K562 (cell line): ENCODE data around the gene DEPP1. TPM values are rescaled to one million over a fixed set of nuclear protein-coding genes. Genes with fewer than 3 reads are reported as not detected.

Experiments used
- ARID1B ChIP-seq: fragments of 450-650 bp; IDR thresholded peaks from 2 replicates; pipeline ENCODE4 v1.6.1; 2016; ENCODE audit warnings: antibody characterized with exemption, mild to moderate bottlenecking, inconsistent platforms
- ARID2 ChIP-seq: fragments of 450-650 bp; IDR thresholded peaks from 2 replicates; pipeline ENCODE4 v1.6.1; 2017; ENCODE audit warnings: antibody characterized with exemption, mild to moderate bottlenecking
- CBFA2T2 ChIP-seq: fragments of 450-650 bp; conservative IDR thresholded peaks from 2 replicates; pipeline ENCODE4 v1.6.1; 2017; ENCODE audit warnings: mild to moderate bottlenecking
- IFI16 ChIP-seq: fragments of 250-450 bp; sonication (Bioruptor Pico); IDR thresholded peaks from 2 replicates; pipeline ENCODE4 v2.1.2; 2022; ENCODE audit warnings: mild to moderate bottlenecking, inconsistent platforms
- KAT2B ChIP-seq: IDR thresholded peaks from one replicate; pipeline ENCODE4 v1.6.1; 2012; ENCODE audit warnings: low read depth, mild to moderate bottlenecking, control low read depth, inconsistent platforms, low read length, moderate library complexity
- MBD2 ChIP-seq: sonication (generic); IDR thresholded peaks from 2 replicates; pipeline ENCODE4 v1.6.1; 2016; ENCODE audit warnings: low read depth, borderline replicate concordance
- polyA plus RNA-seq, 8 experiments: library from polyadenylated mRNA; depleted of rRNA in 4 of 8; stranded (reverse) in 5 of 8; unstranded in 3 of 8; fragments of >200 nt; fragmentation: Nextera tagmentation in 2 of 8; fragmentation: Illumina TruSeq in 1 of 8; extraction: Ambion mirVana in 2 of 8; extraction: Trizol in 1 of 8; gene quantifications; 2 replicates each; pipeline versions ENCODE4 v1.2.1 to v1.2.3, GENCODE V29; 2011 to 2014; ENCODE audit warnings: inconsistent platforms in 1 of 8, missing spikeins in 1 of 8
- total RNA-seq, 7 experiments: library from RNA; depleted of rRNA in 6 of 7; stranded (reverse); fragments of >200 nt in 6 of 7; fragmentation: Illumina TruSeq in 2 of 7; extraction: Trizol in 2 of 7; gene quantifications; 2 replicates each; pipeline versions ENCODE4 v1.2.1 to v1.2.3, GENCODE V29; 2011 to 2021; ENCODE audit warnings: low replicate concordance in 1 of 7
- TF ChIP-seq, protein P1 (sequence below): fragments of 450-650 bp; IDR thresholded peaks from 2 replicates; pipeline ENCODE4 v1.6.1; 2016; ENCODE audit warnings: mild to moderate bottlenecking, moderate library complexity
- TF ChIP-seq, protein P2 (sequence below), 2 experiments: fragments of 450-650 bp in 1 of 2; sonication (generic) in 1 of 2; formaldehyde crosslinking; conservative IDR thresholded peaks; 2 replicates each; pipeline versions ENCODE4 v1.4.0 to v1.8.1; 2020 to 2022; ENCODE audit warnings: mild to moderate bottlenecking in 1 of 2, missing genetic modification reagents in 1 of 2
- TF ChIP-seq, protein P3 (sequence below): sonication (generic); formaldehyde crosslinking; IDR thresholded peaks from 2 replicates; pipeline ENCODE4 v1.8.1; 2022; ENCODE audit warnings: missing genetic modification reagents
- TF ChIP-seq, protein P4 (sequence below): IDR thresholded peaks from 2 replicates; pipeline ENCODE4 v1.6.1; 2011; ENCODE audit not compliant: insufficient read length; ENCODE audit errors: extremely low read depth

Gene DEPP1
- total and polyA plus RNA-seq, 9 of the 15 experiments (the other 6 are each of a cell fraction or from before 2014, with no cell fraction given), result 0.04 to 0.54 (median 0.20) TPM; not detected in 1

DNA sequence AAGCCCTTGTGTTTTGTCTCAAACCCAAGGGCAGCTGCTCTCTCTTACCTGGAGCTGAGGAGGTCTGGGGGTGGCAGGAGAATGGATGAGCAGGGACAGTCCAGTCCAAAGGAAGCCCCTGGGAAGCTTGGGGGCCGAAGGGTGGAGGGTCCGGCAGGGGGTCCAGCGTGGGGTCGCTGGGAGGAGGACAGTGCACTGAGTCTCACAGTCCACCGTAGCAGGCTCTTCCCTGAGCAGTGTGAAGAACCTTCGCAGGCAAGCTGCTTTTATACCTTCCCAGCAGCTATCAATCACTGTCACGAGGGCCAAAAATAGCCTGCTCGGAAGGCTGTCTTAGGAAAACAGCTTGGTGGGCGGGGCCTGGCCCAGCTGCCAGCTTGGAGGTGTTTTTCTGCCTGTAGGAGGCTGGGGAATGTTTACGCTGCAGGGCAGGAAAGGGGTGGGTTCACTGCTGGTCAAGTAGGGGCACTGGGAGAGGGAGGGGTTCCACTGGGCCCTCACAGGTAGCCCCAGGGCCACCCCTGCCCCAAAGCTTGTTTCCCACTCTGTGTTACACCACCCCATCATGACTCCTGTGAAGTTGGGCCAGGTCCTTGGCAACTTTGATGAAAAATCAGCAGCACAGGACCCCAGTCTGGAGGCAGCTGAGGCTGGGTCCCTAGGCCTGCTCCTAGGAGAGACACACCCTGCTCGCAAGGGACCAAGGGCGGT lies at the start of gene DEPP1 (continued):
- TF ChIP-seq, protein P1, sequence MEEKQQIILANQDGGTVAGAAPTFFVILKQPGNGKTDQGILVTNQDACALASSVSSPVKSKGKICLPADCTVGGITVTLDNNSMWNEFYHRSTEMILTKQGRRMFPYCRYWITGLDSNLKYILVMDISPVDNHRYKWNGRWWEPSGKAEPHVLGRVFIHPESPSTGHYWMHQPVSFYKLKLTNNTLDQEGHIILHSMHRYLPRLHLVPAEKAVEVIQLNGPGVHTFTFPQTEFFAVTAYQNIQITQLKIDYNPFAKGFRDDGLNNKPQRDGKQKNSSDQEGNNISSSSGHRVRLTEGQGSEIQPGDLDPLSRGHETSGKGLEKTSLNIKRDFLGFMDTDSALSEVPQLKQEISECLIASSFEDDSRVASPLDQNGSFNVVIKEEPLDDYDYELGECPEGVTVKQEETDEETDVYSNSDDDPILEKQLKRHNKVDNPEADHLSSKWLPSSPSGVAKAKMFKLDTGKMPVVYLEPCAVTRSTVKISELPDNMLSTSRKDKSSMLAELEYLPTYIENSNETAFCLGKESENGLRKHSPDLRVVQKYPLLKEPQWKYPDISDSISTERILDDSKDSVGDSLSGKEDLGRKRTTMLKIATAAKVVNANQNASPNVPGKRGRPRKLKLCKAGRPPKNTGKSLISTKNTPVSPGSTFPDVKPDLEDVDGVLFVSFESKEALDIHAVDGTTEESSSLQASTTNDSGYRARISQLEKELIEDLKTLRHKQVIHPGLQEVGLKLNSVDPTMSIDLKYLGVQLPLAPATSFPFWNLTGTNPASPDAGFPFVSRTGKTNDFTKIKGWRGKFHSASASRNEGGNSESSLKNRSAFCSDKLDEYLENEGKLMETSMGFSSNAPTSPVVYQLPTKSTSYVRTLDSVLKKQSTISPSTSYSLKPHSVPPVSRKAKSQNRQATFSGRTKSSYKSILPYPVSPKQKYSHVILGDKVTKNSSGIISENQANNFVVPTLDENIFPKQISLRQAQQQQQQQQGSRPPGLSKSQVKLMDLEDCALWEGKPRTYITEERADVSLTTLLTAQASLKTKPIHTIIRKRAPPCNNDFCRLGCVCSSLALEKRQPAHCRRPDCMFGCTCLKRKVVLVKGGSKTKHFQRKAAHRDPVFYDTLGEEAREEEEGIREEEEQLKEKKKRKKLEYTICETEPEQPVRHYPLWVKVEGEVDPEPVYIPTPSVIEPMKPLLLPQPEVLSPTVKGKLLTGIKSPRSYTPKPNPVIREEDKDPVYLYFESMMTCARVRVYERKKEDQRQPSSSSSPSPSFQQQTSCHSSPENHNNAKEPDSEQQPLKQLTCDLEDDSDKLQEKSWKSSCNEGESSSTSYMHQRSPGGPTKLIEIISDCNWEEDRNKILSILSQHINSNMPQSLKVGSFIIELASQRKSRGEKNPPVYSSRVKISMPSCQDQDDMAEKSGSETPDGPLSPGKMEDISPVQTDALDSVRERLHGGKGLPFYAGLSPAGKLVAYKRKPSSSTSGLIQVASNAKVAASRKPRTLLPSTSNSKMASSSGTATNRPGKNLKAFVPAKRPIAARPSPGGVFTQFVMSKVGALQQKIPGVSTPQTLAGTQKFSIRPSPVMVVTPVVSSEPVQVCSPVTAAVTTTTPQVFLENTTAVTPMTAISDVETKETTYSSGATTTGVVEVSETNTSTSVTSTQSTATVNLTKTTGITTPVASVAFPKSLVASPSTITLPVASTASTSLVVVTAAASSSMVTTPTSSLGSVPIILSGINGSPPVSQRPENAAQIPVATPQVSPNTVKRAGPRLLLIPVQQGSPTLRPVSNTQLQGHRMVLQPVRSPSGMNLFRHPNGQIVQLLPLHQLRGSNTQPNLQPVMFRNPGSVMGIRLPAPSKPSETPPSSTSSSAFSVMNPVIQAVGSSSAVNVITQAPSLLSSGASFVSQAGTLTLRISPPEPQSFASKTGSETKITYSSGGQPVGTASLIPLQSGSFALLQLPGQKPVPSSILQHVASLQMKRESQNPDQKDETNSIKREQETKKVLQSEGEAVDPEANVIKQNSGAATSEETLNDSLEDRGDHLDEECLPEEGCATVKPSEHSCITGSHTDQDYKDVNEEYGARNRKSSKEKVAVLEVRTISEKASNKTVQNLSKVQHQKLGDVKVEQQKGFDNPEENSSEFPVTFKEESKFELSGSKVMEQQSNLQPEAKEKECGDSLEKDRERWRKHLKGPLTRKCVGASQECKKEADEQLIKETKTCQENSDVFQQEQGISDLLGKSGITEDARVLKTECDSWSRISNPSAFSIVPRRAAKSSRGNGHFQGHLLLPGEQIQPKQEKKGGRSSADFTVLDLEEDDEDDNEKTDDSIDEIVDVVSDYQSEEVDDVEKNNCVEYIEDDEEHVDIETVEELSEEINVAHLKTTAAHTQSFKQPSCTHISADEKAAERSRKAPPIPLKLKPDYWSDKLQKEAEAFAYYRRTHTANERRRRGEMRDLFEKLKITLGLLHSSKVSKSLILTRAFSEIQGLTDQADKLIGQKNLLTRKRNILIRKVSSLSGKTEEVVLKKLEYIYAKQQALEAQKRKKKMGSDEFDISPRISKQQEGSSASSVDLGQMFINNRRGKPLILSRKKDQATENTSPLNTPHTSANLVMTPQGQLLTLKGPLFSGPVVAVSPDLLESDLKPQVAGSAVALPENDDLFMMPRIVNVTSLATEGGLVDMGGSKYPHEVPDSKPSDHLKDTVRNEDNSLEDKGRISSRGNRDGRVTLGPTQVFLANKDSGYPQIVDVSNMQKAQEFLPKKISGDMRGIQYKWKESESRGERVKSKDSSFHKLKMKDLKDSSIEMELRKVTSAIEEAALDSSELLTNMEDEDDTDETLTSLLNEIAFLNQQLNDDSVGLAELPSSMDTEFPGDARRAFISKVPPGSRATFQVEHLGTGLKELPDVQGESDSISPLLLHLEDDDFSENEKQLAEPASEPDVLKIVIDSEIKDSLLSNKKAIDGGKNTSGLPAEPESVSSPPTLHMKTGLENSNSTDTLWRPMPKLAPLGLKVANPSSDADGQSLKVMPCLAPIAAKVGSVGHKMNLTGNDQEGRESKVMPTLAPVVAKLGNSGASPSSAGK, result no peak
- TF ChIP-seq MBD2, result peak; percentile 59
- TF ChIP-seq ARID2, result no peak
- peak; percentile 50; the same call in 1 of the 2 replicates for TF ChIP-seq ARID1B
- TF ChIP-seq IFI16 (CRISPR knock-in tag), result no peak
- no peak for TF ChIP-seq KAT2B
- TF ChIP-seq, protein P2, sequence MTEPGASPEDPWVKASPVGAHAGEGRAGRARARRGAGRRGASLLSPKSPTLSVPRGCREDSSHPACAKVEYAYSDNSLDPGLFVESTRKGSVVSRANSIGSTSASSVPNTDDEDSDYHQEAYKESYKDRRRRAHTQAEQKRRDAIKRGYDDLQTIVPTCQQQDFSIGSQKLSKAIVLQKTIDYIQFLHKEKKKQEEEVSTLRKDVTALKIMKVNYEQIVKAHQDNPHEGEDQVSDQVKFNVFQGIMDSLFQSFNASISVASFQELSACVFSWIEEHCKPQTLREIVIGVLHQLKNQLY (CRISPR knock-in tag; conservative IDR thresholded peaks at IDR 0.05), result no peak
- TF ChIP-seq CBFA2T2, result peak; percentile 23; the same call in 1 of the 2 replicates
- TF ChIP-seq, protein P3, sequence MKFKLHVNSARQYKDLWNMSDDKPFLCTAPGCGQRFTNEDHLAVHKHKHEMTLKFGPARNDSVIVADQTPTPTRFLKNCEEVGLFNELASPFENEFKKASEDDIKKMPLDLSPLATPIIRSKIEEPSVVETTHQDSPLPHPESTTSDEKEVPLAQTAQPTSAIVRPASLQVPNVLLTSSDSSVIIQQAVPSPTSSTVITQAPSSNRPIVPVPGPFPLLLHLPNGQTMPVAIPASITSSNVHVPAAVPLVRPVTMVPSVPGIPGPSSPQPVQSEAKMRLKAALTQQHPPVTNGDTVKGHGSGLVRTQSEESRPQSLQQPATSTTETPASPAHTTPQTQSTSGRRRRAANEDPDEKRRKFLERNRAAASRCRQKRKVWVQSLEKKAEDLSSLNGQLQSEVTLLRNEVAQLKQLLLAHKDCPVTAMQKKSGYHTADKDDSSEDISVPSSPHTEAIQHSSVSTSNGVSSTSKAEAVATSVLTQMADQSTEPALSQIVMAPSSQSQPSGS (CRISPR knock-in tag), result no peak
- TF ChIP-seq, protein P4, sequence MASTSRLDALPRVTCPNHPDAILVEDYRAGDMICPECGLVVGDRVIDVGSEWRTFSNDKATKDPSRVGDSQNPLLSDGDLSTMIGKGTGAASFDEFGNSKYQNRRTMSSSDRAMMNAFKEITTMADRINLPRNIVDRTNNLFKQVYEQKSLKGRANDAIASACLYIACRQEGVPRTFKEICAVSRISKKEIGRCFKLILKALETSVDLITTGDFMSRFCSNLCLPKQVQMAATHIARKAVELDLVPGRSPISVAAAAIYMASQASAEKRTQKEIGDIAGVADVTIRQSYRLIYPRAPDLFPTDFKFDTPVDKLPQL, result peak; percentile 72
